ENCODE results near the gene SEMA3G.

DNA sequence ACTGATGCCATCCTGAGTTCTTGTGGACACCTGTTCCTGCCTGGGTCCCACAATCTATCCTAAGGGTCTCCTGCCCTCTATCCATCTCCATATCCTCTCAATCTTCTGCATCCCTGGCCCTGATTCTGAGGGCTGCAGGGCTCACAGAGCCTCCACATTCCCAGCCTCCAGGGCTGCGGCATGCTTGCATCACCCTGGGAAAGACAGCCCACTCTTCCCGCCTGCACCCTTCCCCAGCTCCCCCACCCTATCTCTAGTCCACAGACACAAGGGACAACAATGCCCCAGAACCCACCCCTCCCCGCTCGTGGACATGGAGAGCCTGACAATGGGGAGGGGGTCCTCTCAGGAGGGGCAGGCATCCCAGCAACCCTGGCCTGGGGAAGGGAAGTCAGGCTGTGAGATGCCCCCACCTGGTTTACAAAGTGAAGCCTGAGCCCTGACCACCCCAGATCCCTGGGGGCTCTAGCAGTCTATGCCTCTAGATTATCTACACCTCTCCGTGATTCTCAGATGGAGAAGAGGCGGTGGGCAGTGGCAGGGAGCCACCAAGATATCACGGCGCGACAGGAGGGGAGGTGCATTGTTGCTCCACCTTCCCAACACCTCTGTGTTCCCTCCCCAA is 10.3 kb downstream of the SEMA3G start:
- TF ChIP-seq, protein P1, sequence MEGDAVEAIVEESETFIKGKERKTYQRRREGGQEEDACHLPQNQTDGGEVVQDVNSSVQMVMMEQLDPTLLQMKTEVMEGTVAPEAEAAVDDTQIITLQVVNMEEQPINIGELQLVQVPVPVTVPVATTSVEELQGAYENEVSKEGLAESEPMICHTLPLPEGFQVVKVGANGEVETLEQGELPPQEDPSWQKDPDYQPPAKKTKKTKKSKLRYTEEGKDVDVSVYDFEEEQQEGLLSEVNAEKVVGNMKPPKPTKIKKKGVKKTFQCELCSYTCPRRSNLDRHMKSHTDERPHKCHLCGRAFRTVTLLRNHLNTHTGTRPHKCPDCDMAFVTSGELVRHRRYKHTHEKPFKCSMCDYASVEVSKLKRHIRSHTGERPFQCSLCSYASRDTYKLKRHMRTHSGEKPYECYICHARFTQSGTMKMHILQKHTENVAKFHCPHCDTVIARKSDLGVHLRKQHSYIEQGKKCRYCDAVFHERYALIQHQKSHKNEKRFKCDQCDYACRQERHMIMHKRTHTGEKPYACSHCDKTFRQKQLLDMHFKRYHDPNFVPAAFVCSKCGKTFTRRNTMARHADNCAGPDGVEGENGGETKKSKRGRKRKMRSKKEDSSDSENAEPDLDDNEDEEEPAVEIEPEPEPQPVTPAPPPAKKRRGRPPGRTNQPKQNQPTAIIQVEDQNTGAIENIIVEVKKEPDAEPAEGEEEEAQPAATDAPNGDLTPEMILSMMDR (IDR thresholded peaks at IDR 0.05) = no peak
- TF ChIP-seq POLR2A (IDR thresholded peaks at IDR 0.05) = no peak

Data from heart left ventricle (tissue), 13 donors.